Measurements from ENCODE around the gene ENHO. TPM values are rescaled to one million over a fixed set of nuclear protein-coding genes. Genes with fewer than 3 reads are reported as not detected.

The ENHO gene
- total RNA-seq, 1 donor from 2014 or later = 0.59 TPM

- no peak for DNase-seq
- no peaks in the 10 kb centered on the region for H3K9me3 ChIP-seq
- intact Hi-C loops (cut with DNase I) = no loop called here
- TF ChIP-seq CTCF (IDR thresholded peaks at IDR 0.05) = no peak
- no peaks in the 10 kb centered on the region for H3K36me3 ChIP-seq
- H3K27ac ChIP-seq = no peak overlapping the region
- H3K27me3 ChIP-seq (ENCODE audit: low read depth) = no peaks in the 10 kb centered on the region
- no peak for ATAC-seq
- H3K4me3 ChIP-seq = no peak overlapping the region
- peaks cover 9% of the 10 kb centered on the region for H3K4me1 ChIP-seq
These were observed 1.3 kb downstream of the ENHO start for GRCh38 chr9:34521406-34522045.

- Histone ChIP-seq H3K4me3 (no peak overlapping the region), H3K9me3 (no peaks in the 10 kb centered on the region), H3K4me1 (peaks cover 9% of the 10 kb centered on the region), H3K27ac (no peak overlapping the region), H3K27me3 (ENCODE audit: low read depth) (no peaks in the 10 kb centered on the region), H3K36me3 (no peaks in the 10 kb centered on the region)
- no peak for DNase-seq
- intact Hi-C loops (cut with DNase I) = no loop called here
- no peak for TF ChIP-seq CTCF (IDR thresholded peaks at IDR 0.05)
- no peak for ATAC-seq
These were observed 2.0 kb downstream of the ENHO start for GRCh38 chr9:34520505-34521385.

GRCh38 chr9:34520096-34520495 lies 2.7 kb downstream of the ENHO start:
- peaks cover 9% of the 10 kb centered on the region for H3K4me1 ChIP-seq
- no peak overlapping the region for H3K27ac ChIP-seq
- H3K4me3 ChIP-seq = no peak overlapping the region
- H3K27me3 ChIP-seq (ENCODE audit: low read depth) = no peaks in the 10 kb centered on the region
- ATAC-seq = no peak
- no peak for DNase-seq
- no peaks in the 10 kb centered on the region for H3K9me3 ChIP-seq
- intact Hi-C loops (cut with DNase I) = no loop called here
- no peak for TF ChIP-seq CTCF (IDR thresholded peaks at IDR 0.05)
- no peaks in the 10 kb centered on the region for H3K36me3 ChIP-seq

GRCh38 chr9:34519321-34520020 lies 3.3 kb downstream of the ENHO start:
- peaks cover 9% of the 10 kb centered on the region for H3K4me1 ChIP-seq
- intact Hi-C loops (cut with DNase I) = no loop called here
- no peak for ATAC-seq
- H3K4me3 ChIP-seq = no peak overlapping the region
- H3K27ac ChIP-seq = no peak overlapping the region
- H3K9me3 ChIP-seq = no peaks in the 10 kb centered on the region
- no peaks in the 10 kb centered on the region for H3K36me3 ChIP-seq
- DNase-seq = no peak
- no peaks in the 10 kb centered on the region for H3K27me3 ChIP-seq (ENCODE audit: low read depth)
- TF ChIP-seq CTCF (IDR thresholded peaks at IDR 0.05) = no peak

GRCh38 chr9:34518896-34519295 lies 3.9 kb downstream of the ENHO start:
- Histone ChIP-seq H3K4me3 (no peak overlapping the region), H3K9me3 (no peaks in the 10 kb centered on the region), H3K27me3 (ENCODE audit: low read depth) (no peaks in the 10 kb centered on the region), H3K36me3 (no peaks in the 10 kb centered on the region), H3K27ac (no peak overlapping the region), H3K4me1 (peaks cover 9% of the 10 kb centered on the region)
- TF ChIP-seq CTCF (IDR thresholded peaks at IDR 0.05) = no peak
- DNase-seq (no peak), ATAC-seq (no peak)
- intact Hi-C loops (cut with DNase I) = no loop called here
